NCI-H526 treated with DMSO at 0.1 percent for 48 hours (cell line): ENCODE data around the gene GTF2IRD1.
"Not testable (repeated sequence)": the region's sequence is repeated elsewhere in the genome, so short reads cannot be mapped to it uniquely, and the experiment has no call there.

Experiments
- DNase-seq: peaks from one replicate; lab custom pipeline; 2025; lab: John Stamatoyannopoulos, UW

The GTF2IRD1 gene

GRCh38 chr7:74470504-74470903, 16.8 kb downstream of the GTF2IRD1 start:
- no peak for DNase-seq

GRCh38 chr7:74473116-74473515, 19.4 kb downstream of the GTF2IRD1 start:
- no peak for DNase-seq

GRCh38 chr7:74474271-74474865, 20.7 kb downstream of the GTF2IRD1 start:
- DNase-seq = no peak

GRCh38 chr7:74475243-74475986, 21.7 kb downstream of the GTF2IRD1 start:
- DNase-seq = no peak

- DNase-seq = no peak
Measured at GRCh38 chr7:74475987-74476350, 22.3 kb downstream of the GTF2IRD1 start.

GRCh38 chr7:74476626-74477025, 22.9 kb downstream of the GTF2IRD1 start:
- no peak for DNase-seq

GRCh38 chr7:74478671-74479065, 25.0 kb downstream of the GTF2IRD1 start:
- no peak for DNase-seq

- peak; percentile 79 for DNase-seq
Measured at GRCh38 chr7:74479066-74479781, 25.5 kb downstream of the GTF2IRD1 start.

- DNase-seq = peak; percentile 73
Measured at GRCh38 chr7:74479961-74480829, 26.5 kb downstream of the GTF2IRD1 start.

- no peak for DNase-seq
Measured at GRCh38 chr7:74480861-74481417, 27.2 kb downstream of the GTF2IRD1 start.

GRCh38 chr7:74481458-74482196, 27.9 kb downstream of the GTF2IRD1 start:
- no peak for DNase-seq

- no peak for DNase-seq
Measured at GRCh38 chr7:74482197-74482467, 28.4 kb downstream of the GTF2IRD1 start.

GRCh38 chr7:74482629-74483401, 29.1 kb downstream of the GTF2IRD1 start:
- DNase-seq = no peak

- DNase-seq = no peak
Measured at GRCh38 chr7:74483402-74484336, 30.0 kb downstream of the GTF2IRD1 start.

- DNase-seq = no peak
Measured at GRCh38 chr7:74485611-74486010, 31.9 kb downstream of the GTF2IRD1 start.

GRCh38 chr7:74488518-74489030, 34.9 kb downstream of the GTF2IRD1 start:
- DNase-seq = not testable (repeated sequence)

- DNase-seq = no peak
Measured at GRCh38 chr7:74489997-74490945, 36.6 kb downstream of the GTF2IRD1 start.

GRCh38 chr7:74491490-74491889, 37.8 kb downstream of the GTF2IRD1 start:
- not testable (repeated sequence) for DNase-seq
